Activated CD4-positive, CD25-positive, alpha-beta regulatory T cell treated with anti-CD3 and anti-CD28 coated beads, Interleukin-2, amount 50 U/mL, for 24 hours (primary cell): ENCODE data around the gene POU2AF1.
"Not testable (repeated sequence)": the region's sequence is repeated elsewhere in the genome, so short reads cannot be mapped to it uniquely, and the experiment has no call there.

Source experiments
- ATAC-seq, 2 donors: fragments of 150-1000 bp; cut with Tn5 transposase; one replicate each; pipeline ENCODE4 v1.10.0; 2021; ENCODE audit warnings: mild to moderate bottlenecking in 1 of 2, moderate library complexity in 1 of 2

The POU2AF1 gene

DNA sequence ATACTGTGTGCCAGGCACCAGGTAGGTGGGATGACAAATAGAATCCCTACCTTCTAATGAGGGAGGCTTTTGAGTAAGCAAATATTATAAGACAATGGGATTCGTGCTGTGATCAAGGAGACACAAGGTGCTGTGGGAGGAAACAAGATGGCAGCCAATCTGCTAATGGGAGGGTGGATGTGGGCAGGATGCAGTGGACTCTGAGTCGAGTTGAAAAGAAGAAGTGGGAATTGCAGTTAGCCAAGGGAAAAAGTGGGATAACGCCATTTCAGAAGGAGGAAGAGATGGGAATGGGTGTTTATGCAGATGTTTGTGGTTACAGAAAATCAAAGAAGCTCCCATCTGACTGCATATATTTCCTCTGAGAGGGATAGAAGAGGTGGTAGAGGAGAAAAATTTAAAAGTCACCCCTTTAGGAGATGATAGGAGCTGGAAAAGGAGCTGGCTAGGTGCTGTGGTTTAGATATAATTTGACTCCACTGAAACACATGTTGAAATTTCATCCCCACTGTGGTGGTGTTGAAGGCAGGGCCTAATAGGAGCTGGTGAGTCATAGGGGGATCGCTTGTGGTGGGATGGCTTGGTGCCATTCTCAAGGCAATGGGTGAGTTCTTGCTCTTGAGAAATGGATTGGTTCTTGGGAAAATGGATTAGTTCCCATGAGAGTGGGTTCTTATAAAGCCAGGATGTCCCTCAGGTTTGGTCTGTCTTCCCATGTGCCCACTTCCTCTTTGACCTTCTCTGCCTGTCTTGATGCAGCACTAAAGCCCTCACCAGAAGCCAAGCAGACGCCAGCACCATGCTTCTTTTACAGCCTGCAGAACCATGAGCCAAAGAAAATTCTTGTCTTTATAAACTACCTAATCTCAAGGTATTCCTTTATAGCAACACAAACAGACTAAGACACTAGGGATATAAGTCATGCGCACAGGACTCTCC is 30.0 kb upstream of the POU2AF1 start:
- no peak for ATAC-seq

DNA sequence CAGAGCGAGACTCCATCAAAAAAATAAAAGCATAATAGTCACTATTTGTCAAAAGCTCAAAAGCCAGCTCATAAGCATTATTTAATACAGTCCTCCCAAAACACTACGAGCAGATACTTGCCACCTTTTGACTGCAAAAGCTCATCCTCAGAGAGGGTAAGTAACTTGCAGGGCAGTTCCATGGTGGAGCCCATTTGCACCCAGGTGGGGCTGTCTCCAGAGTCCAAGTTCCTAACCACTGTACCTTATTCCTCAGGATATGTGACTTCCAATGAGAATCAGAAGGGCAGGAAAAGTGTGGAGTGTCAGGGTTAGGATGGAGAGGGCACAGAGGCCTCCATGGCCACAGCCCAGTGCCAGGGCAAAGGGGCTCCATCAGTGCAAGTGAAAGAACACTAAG is 28.6 kb upstream of the POU2AF1 start:
- ATAC-seq: no peak

DNA sequence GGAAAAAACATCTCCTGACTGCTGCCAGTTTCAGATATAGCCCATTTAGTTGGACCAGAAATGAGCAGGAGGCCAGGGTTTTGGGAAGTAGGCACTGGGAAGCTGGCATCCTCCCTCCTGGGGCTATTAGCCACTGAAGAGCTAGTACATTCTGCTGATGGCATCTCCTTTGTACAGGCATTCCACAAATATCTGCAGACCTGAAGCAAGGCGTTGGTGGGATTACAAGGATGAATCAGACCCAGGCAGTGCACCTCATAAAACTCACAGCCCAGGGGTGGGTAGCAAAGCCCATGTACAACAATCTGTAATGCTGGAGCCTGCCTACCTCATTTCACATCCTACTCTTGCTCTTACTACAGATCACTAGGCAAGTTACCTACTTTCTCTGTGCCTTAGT is 27.5 kb upstream of the POU2AF1 start:
- no peak for ATAC-seq

DNA sequence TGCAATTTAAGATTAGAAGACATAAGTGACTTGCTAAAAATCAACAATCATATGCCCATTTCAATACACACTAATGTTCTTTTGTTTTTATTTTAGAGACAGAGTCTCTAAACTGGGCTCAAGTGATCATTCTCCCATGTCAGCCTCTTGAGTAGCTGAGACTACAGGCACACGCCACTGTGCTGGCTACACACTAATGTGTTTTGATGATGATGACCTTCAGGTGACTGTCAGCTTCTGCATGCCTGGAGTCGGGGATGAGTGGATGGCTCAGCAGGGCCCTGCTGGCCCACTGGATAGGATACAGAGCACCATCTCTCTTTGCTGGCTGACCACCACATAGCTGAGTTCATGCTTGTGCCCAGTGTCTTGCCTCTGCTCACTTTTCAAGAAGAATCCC is 27.0 kb upstream of the POU2AF1 start:
- ATAC-seq: no peak

- no peak for ATAC-seq
These were observed 26.5 kb upstream of the POU2AF1 start for GRCh38 chr11:111405551-111405950.

- ATAC-seq: no peak
These were observed 24.1 kb upstream of the POU2AF1 start for GRCh38 chr11:111403051-111403726.

GRCh38 chr11:111402411-111402810 is 23.3 kb upstream of the POU2AF1 start:
- no peak for ATAC-seq

- ATAC-seq: not testable (repeated sequence)
These were observed 22.9 kb upstream of the POU2AF1 start for GRCh38 chr11:111401957-111402356.

DNA sequence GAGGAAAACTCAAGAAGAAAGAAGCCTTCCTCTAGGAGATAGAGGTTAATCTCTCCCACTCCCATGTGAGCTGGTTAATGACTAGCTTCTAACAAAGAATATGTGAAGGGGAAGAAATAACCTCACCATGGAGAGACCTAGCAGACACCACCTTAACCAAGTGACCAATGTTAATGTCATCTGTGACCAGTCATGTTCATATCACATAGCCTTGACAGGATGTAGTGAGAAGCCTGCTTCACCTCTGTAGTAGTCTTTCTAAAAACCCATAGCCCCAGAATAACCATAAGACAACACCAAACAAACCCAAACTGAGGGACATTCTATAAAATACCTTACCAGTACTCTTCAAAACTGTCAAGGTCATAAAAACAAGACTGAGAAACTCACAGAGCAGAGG is 21.5 kb upstream of the POU2AF1 start:
- ATAC-seq: no peak

DNA sequence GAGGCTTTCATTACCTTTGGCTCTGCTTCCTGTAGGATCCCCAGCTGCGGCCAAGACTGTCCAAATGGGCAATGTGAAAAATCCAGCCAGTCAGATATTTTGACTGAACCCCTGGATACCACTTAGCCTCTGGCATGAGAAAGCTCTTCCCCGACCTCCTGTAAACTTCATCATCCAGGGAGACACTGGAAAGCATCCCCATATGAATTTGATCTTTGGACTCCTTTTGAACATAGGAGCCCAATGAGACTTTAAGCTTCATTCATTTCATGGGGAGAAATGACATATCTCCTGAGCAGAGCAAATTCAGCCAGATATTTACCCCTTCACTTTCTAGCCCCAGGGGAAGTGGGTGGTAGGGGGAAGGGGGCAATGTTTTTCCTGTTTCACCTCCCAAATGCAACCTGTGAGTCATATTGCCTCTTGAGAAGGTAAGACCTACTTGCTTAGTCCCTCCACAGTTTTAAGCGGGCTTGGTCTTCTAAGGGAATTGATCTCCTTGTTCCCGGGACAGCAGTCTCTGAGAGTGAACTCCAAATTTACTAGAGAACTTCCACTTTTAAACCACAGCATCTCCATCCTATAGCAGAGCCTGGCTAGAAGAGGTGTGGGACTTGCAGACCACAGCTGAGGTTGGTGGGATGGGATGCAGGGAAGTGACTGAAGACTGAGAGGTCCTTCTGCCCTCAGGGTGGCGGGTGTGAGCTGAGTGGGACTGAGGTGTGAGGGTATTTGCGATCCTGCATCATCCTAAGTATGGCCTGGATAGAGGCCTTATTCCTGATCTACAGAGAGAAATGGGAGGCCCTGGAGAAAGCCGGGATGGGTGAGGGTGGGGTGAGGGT is 20.3 kb upstream of the POU2AF1 start:
- no peak for ATAC-seq

DNA sequence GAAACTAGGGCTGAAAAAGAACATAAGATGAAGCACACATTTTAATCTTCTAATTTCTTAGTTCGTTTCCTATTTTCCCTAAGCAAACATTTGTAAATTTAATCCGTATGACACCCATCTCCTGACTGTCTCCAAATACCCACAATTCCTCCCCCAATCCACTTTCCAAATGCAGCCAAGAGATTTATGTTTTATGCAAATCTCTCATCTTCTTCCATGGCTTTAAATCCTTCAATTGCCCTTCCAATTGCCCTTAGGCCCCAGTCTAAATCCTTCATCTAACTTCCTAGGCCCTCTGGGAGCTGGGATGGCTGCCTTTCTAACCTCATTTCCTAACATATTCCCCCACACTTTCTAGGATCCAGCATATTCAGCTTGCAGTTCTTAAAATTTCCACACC is 18.0 kb upstream of the POU2AF1 start:
- ATAC-seq: no peak

DNA sequence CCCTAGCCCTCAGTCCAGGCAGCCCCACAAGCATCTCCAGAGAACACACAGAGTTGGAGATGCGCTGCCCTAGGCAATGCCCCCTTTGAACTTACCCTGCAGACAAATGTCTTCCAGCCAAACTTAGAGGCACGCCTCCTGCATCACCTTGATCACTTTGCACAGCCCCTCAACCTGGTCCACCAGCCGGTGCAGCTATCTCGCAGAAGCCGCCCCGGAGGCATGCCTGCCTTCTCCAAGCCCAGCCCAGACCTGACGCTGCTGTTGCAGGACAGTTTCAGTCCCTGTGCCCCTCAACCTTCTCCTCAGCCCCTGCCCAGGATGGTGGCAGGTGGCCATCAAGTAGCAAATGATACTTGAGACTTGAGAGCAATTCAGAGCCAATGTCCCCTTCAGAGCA is 16.7 kb upstream of the POU2AF1 start:
- no peak for ATAC-seq

GRCh38 chr11:111395081-111395480 is 16.0 kb upstream of the POU2AF1 start:
- no peak for ATAC-seq

DNA sequence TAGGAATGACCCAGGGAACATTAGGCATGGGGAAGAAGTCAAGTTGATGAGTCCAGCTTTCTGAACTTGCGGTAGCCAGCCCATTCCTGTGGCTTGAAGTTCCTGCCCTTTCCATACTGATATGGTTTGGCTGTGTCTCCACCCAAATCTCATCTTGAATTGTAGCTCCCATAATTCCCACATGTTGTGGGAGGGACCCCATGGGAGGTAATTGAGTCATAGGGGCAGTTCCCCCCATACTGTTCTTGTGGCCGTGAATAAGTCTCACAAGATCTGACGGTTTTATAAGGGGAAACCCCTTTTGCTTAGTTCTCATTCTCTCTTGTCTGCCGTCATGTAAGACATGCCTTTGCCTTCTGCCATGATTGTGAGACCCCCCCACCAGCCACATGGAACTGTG is 15.1 kb upstream of the POU2AF1 start:
- peak in 1 of 2 donors; percentile 32 for ATAC-seq

DNA sequence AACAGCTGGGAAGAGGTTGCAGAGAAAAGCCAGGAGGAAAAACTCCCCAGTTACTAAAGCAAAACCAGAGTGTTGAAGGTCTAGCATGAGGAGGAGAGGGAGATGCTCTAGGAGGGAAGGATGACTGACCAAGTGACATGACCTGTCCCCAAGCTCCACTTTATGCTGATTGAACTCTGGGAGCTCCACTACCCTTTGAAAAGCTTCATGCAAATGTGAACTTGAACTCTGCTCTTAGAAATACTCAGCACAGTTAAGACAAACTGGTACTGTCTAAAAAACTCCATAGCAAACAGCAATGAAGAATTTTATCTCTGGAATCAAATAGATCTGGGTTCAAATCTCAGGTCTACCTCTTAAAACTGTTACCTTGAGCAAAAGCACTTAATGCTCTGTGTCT is 14.5 kb upstream of the POU2AF1 start:
- ATAC-seq: no peak

DNA sequence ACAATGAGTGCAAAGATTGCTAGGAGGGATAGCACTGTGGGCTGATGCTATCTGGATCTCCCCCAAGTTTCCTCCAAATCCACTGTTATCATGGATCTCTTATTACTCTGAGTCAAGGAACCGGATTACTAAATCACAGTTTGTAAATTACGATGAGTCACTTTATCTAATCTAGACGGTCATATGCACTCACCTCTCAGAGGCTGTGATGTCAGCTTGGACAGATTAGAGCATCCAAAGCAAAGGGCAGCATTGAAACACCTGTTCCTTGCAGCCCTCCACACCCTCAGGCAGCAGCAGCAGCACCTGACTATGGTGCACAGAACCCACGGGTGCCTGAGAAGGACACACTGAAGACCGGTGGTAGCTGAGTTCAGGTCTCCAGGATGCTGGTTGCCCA is 14.0 kb upstream of the POU2AF1 start:
- ATAC-seq: peak; percentile 49 to 55

GRCh38 chr11:111392552-111392951 is 13.5 kb upstream of the POU2AF1 start:
- ATAC-seq: no peak

DNA sequence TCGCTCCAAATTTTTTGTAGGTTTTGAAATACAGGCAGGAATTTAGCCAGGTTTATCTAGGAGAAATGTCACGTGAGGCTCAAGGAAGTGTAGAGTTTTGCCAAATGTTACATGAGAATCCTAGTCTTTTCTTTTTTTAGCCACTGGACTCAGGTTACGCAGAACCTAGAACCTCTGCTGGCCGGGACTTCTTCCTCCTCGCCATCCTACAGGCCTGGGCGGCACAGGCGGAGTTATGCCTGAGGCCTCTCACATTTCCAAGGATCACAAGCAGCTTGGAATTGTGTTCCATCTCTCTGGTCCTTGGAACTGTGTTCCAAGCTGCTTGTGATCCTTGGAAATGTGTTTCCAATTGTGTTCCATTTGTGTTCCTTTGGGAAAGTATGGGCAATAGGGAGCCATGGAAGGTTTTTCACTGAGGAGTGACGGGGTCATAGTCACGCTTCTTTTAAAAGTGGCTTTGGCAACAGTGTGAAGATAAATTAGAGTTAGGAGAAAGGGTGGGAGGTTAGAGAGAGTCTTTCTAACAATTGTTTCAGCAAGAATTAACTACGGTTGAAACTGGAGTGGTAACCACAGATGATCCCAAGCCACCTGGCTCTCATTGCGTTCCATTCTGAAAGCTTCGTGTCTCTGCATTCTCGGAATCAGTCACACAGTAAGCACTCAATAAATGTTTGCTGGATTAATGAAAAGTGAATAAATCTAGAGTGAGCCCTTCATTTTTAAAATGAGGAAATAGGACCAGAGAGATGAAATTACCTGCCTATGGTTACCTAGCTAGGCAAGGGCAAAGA is 12.5 kb upstream of the POU2AF1 start:
- no peak for ATAC-seq

- no peak for ATAC-seq
These were observed 9.8 kb upstream of the POU2AF1 start for GRCh38 chr11:111388842-111389241.

DNA sequence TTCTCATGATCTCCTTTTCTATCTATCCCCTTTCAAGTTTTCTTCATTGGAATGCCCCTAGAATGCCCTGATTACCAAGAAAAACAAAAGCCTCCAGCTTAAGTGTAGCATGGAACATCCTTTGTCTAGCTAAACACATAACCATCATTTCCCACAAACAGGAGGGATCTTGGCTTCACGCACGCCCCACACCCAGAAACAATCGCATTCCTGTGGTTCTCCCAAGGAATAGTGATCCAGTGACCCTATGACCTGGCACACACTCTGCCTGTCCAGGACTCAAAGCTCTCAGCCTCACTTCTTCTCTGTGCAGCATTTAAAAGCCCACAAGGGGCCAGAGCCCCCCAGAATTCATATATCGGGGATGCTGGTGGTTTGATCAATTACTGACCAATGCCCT is 9.3 kb upstream of the POU2AF1 start:
- ATAC-seq: no peak

DNA sequence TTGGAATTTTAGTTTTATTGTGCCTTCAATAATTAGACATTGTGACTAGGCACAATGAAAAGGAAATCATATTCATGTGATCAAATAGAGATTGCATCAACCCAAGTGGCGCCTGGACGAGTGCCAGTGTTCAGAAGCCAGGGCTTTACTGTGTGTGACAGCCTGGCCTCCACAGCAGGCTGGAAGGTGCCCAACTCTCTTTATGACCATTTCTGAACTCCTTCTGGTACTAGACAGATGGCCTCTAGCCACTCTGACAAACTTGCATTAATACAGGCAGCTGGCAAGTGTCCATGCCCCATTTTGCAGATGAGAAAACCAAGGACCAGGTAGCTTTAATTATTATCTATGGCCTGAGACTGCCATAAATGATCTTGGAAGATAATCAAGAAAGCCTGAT is 8.3 kb upstream of the POU2AF1 start:
- ATAC-seq: no peak

- ATAC-seq: no peak
These were observed 7.6 kb upstream of the POU2AF1 start for GRCh38 chr11:111386611-111387150.
